ENCODE data around the gene OR10H5.

OR10H5 gene

GRCh38 chr19:15850385-15850784 lies 62.9 kb downstream of the OR10H5 start:
- no peak for DNase-seq

Data from hematopoietic multipotent progenitor cell treated with erythropoietin and hydrocortisone succinate and interleukin-3 and kit ligand, for 6 days (in vitro differentiated cells).